Gastroesophageal sphincter (tissue), 4 donors: ENCODE results near the gene TDRD10. TPM values are rescaled to one million over a fixed set of nuclear protein-coding genes. Genes with fewer than 3 reads are reported as not detected.

ENCODE experiments used
- ATAC-seq: fragments of 150-250 bp; one replicate; pipeline ENCODE4 v1.9.1; 2016; ENCODE audit warnings: mild to moderate bottlenecking, moderate library complexity
- H3K27ac ChIP-seq, 4 donors: fragments of 200-600 bp; sonication (generic) in 3 of 4; 1 replicate in 3 of 4; 2 replicates in 1 of 4; pipeline ENCODE4 v1.5.1; 2016 to 2019
- H3K27me3 ChIP-seq: fragments of 200-600 bp; sonication (generic); one replicate; pipeline ENCODE4 v1.5.1; 2019
- H3K36me3 ChIP-seq, 2 donors: fragments of 200-600 bp; sonication (generic); one replicate each; pipeline ENCODE4 v1.5.1; 2019; ENCODE audit warnings: control low read depth in 1 of 2
- H3K4me1 ChIP-seq, 3 donors: fragments of 200-600 bp; sonication (generic); 1 replicate in 2 of 3; 2 replicates in 1 of 3; pipeline ENCODE4 v1.5.1; 2016 to 2019; ENCODE audit warnings: control low read depth in 2 of 3
- H3K4me3 ChIP-seq, 2 donors: fragments of 200-600 bp; sonication (generic); one replicate each; pipeline ENCODE4 v1.5.1; 2019; ENCODE audit warnings: mild to moderate bottlenecking in 1 of 2, moderate library complexity in 1 of 2
- H3K9me3 ChIP-seq, 3 donors: fragments of 200-600 bp; sonication (generic); one replicate each; pipeline ENCODE4 v1.5.1; 2017 to 2019; ENCODE audit warnings: control low read depth in 2 of 3
- CTCF ChIP-seq, 4 experiments: fragments of 200-600 bp in 2 of 4; fragments of 450-650 bp in 2 of 4; sonication (generic) in 1 of 4; IDR thresholded peaks; one replicate each; pipeline ENCODE4 v1.5.1; 2017 to 2019; ENCODE audit warnings: antibody characterized with exemption in 4 of 4, mild to moderate bottlenecking in 2 of 4, moderate library complexity in 2 of 4
- EP300 ChIP-seq: sonication (generic); formaldehyde crosslinking; IDR thresholded peaks from one replicate; pipeline ENCODE4 v1.6.1; 2017; ENCODE audit warnings: antibody characterized with exemption, mild to moderate bottlenecking
- POLR2A ChIP-seq, 2 donors: fragments of 450-650 bp; IDR thresholded peaks; one replicate each; pipeline ENCODE4 v1.6.1; 2017; ENCODE audit warnings: antibody characterized with exemption in 2 of 2, mild to moderate bottlenecking in 2 of 2, moderate library complexity in 1 of 2
- POLR2AphosphoS5 ChIP-seq: sonication (generic); formaldehyde crosslinking; IDR thresholded peaks from one replicate; pipeline ENCODE4 v1.6.1; 2017; ENCODE audit warnings: antibody characterized with exemption
- WGBS, 2 donors: methylation state at CpG; one replicate each; pipeline ENCODE4 v1.1.5; 2018; ENCODE audit warnings: low coverage in 1 of 2; 5-methylcytosine and 5-hydroxymethylcytosine counted together
- total RNA-seq, 4 donors: library from RNA; depleted of rRNA; stranded (reverse); fragments of >200 nt; gene quantifications; one replicate each; pipeline ENCODE4 v1.1.0, GENCODE V29; 2016

The TDRD10 gene
- total RNA-seq, 4 donors from 2014 or later = 1.4 to 3.3 (median 2.8) TPM

GRCh38 chr1:154584267-154584994 is 82.4 kb downstream of the TDRD10 start:
- no peak for TF ChIP-seq CTCF (IDR thresholded peaks at IDR 0.05)
- no peak for TF ChIP-seq POLR2A (IDR thresholded peaks at IDR 0.05)
- TF ChIP-seq POLR2AphosphoS5 = no peak
- 43 to 78% methylated on average over 3 to 7 of the region's 9 CpGs for whole genome bisulfite sequencing, 2 donors
- Histone ChIP-seq H3K4me1 (peaks cover 0 to 8% (median 0%) of the 10 kb centered on the region in 3 donors), H3K27me3 (no peaks in the 10 kb centered on the region), H3K9me3 (no peaks in the 10 kb centered on the region), H3K36me3 (peaks cover 14 to 100% of the 10 kb centered on the region in 2 donors), H3K27ac (no peak overlapping the region), H3K4me3 (no peak overlapping the region)
- ATAC-seq = no peak

GRCh38 chr1:154586231-154586630 is 84.2 kb downstream of the TDRD10 start:
- no peak overlapping the region for H3K4me3 ChIP-seq
- no peak overlapping the region for H3K27ac ChIP-seq
- no peak for TF ChIP-seq POLR2A (IDR thresholded peaks at IDR 0.05)
- TF ChIP-seq POLR2AphosphoS5 = no peak
- TF ChIP-seq EP300 = no peak
- TF ChIP-seq CTCF (IDR thresholded peaks at IDR 0.05) = no peak
- no peaks in the 10 kb centered on the region for H3K27me3 ChIP-seq
- no peak for ATAC-seq
- H3K36me3 ChIP-seq = peaks cover 14 to 100% of the 10 kb centered on the region in 2 donors
- peaks cover 0 to 16% (median 0%) of the 10 kb centered on the region in 3 donors for H3K4me1 ChIP-seq
- WGBS, 2 donors = 71% methylated on average over 6 of the region's 10 CpGs; no CpG with 5 or more reads in 1 of the 2 donors
- no peaks in the 10 kb centered on the region for H3K9me3 ChIP-seq

GRCh38 chr1:154586641-154587040 is 84.6 kb downstream of the TDRD10 start:
- peaks cover 14 to 100% of the 10 kb centered on the region in 2 donors for H3K36me3 ChIP-seq
- no peak overlapping the region for H3K27ac ChIP-seq
- no peak for TF ChIP-seq POLR2A (IDR thresholded peaks at IDR 0.05)
- no peak for TF ChIP-seq POLR2AphosphoS5
- no peak for TF ChIP-seq CTCF (IDR thresholded peaks at IDR 0.05)
- TF ChIP-seq EP300 = no peak
- H3K4me1 ChIP-seq = peaks cover 0 to 19% (median 0%) of the 10 kb centered on the region in 3 donors
- ATAC-seq = no peak
- 96 to 100% methylated on average over 1 to 6 of the region's 6 CpGs for WGBS, 2 donors
- no peaks in the 10 kb centered on the region for H3K27me3 ChIP-seq
- no peaks in the 10 kb centered on the region for H3K9me3 ChIP-seq
- H3K4me3 ChIP-seq = no peak overlapping the region

GRCh38 chr1:154589780-154590179 is 87.8 kb downstream of the TDRD10 start:
- WGBS, 2 donors = 70% methylated on average over 5 of the region's 10 CpGs; no CpG with 5 or more reads in 1 of the 2 donors

More at GRCh38 chr1:154589780-154590179, 87.8 kb downstream of the TDRD10 start:
- TF ChIP-seq CTCF (IDR thresholded peaks at IDR 0.05) (no peak), POLR2AphosphoS5 (no peak), POLR2A (IDR thresholded peaks at IDR 0.05) (no peak), EP300 (no peak)
- Histone ChIP-seq H3K36me3 (peaks cover 12 to 100% of the 10 kb centered on the region in 2 donors), H3K4me3 (no peak overlapping the region), H3K27me3 (no peaks in the 10 kb centered on the region), H3K9me3 (no peaks in the 10 kb centered on the region), H3K4me1 (peaks cover 0 to 10% (median 0%) of the 10 kb centered on the region in 3 donors), H3K27ac (no peak overlapping the region)
- no peak for ATAC-seq
